Measurements from ENCODE around the gene SLC10A7.
A peak's percentile ranks its signal among the peaks of the same experiment; 100 is the strongest.

SLC10A7 gene

DNA sequence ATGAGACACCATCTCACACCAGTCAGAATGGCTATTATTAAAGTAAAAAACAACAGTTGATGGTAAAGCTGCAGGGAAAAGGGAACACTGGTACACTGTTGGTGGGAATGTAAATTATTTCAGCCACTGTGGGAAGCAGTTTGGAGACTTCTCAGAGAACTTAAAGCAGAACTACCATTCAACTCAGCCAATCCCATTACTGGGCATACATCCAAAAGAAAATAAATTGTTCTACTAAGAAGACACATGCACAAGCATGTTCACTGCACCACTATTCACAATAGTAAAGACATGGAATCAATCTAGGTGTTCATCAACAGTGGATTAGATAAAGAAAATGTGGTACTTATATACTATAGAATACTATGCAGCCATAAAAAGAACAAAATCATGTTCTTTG is 172.4 kb downstream of the SLC10A7 start:
- no peak for DNase-seq (ENCODE audit: low spot score)

- DNase-seq (ENCODE audit: low spot score) = no peak
Observed at GRCh38 chr4:146347822-146348221, 173.9 kb downstream of the SLC10A7 start.

GRCh38 chr4:146346276-146346675 is 175.5 kb downstream of the SLC10A7 start:
- no peak for DNase-seq (ENCODE audit: low spot score)

GRCh38 chr4:146343776-146344175 is 178.0 kb downstream of the SLC10A7 start:
- DNase-seq (ENCODE audit: low spot score) = no peak

DNA sequence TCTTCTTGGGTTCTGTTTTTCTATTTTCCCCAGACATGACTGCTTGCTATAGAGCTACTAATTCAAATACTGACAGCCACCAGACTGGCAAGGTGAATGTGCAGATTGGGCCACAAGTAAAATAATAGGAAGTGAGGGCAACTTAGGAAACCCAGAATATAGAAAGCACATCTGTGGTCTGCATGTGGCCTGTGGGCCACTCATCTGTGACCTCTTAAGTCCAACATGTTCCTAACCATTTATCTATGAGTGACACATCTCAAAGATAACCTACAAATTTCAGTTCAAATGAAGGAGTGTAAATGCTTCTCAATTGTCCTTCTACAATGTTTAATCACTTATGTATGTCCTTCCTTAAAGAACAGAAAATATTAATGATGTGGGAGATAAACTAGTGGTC is 178.5 kb downstream of the SLC10A7 start:
- DNase-seq (ENCODE audit: low spot score) = no peak

- DNase-seq (ENCODE audit: low spot score) = peak; percentile 16
Observed at GRCh38 chr4:146342600-146343192, 179.0 kb downstream of the SLC10A7 start.

- no peak for DNase-seq (ENCODE audit: low spot score)
Observed at GRCh38 chr4:146340798-146341197, 180.9 kb downstream of the SLC10A7 start.

DNA sequence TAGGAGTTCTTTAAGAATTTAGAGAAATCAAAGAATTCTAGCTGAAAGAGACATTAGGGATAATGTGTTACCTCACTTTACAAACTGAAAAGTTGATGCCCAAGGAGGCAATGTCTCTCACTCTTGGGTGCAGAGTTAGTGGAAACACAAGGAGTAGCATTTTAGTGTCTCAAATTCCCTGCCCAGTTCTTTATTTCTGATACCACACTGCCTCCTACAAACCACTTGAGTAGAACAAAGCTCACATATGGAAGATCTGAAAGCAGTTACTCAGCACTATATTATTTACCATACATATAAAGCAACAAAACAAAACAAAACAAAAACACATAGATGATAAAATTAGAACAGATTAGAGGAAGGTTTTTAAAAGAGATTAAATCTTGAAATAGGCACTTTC is 183.2 kb downstream of the SLC10A7 start:
- DNase-seq (ENCODE audit: low spot score) = no peak

- no peak for DNase-seq (ENCODE audit: low spot score)
Observed at GRCh38 chr4:146336410-146336807, 185.3 kb downstream of the SLC10A7 start.

DNA sequence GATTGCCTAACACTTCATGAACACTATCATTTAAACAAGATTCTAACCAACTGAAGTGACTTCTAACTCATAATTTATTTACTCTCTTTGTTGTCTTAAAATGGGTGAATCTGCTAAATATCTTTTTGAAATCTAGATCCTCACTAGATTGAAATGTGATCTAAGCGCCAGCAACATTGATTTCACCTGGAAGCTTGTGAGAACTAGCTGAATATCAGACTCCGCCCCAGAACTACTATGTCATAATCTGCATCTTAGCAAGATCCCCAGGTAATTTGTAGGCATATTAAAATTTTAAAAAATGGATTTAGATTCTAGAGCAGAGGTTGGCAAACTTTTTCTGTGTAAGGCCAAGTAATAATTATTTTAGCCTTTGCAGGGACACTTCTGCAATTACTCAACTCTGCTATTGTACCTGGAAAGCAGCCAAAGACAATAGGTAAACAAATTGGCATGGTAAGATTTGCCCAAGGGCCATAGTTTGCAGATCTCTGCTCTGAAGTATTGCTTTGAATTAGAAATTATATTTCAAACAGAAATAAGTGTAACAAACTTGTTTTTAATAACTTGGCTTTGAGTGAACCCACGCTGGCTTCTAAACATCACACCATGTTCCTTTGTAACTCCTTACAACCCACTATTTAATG is 185.9 kb downstream of the SLC10A7 start:
- DNase-seq (ENCODE audit: low spot score) = no peak

- DNase-seq (ENCODE audit: low spot score) = no peak
Observed at GRCh38 chr4:146334862-146335449, 186.8 kb downstream of the SLC10A7 start.

GRCh38 chr4:146333895-146334262 is 187.9 kb downstream of the SLC10A7 start:
- no peak for DNase-seq (ENCODE audit: low spot score)

- DNase-seq (ENCODE audit: low spot score) = no peak
Observed at GRCh38 chr4:146333187-146333894, 188.4 kb downstream of the SLC10A7 start.

- no peak for DNase-seq (ENCODE audit: low spot score)
Observed at GRCh38 chr4:146330392-146330791, 191.3 kb downstream of the SLC10A7 start.

- no peak for DNase-seq (ENCODE audit: low spot score)
Observed at GRCh38 chr4:146329050-146329716, 192.6 kb downstream of the SLC10A7 start.

GRCh38 chr4:146327859-146328650 is 193.7 kb downstream of the SLC10A7 start:
- no peak for DNase-seq (ENCODE audit: low spot score)

DNA sequence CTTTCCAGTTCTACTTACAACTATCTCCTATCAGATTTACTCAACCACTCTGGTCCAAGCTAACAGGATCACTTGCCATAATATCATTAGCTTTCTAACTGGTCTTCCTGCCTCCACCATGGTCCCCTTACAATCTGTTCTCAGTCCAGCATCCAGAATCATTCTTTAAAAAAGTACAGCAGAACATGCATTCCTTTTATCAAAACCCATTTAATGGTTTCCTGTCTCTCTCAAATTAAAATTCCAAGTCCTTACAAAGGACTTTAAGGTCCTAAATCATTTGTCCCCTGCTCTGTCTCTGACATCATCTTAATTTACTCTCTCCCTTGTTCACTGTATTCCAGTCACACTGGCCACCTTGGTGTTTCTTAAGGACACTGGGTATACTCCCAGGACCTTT is 202.8 kb downstream of the SLC10A7 start:
- no peak for DNase-seq (ENCODE audit: low spot score)

GRCh38 chr4:146317783-146318182 is 204.0 kb downstream of the SLC10A7 start:
- DNase-seq (ENCODE audit: low spot score) = no peak

DNA sequence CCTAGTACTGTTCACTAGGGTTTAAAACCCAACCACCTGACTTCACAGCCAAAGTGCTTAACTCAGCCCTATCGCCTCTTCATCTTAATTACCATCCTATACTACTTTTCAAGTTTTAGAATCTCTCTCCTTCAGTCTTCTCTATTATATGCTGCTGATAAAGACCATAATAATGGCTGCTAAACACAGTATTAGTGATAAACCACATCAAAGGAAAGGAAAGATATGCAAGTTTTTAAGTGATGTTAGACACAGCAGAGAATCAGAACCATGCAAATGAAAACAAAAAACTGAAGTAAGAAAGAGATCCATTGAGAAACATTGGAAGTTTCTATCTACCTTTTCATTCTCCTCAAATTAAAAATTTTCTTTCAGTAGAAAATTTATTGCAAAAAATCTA is 206.6 kb downstream of the SLC10A7 start:
- DNase-seq (ENCODE audit: low spot score) = no peak

- DNase-seq (ENCODE audit: low spot score) = no peak
Observed at GRCh38 chr4:146311238-146311970, 210.3 kb downstream of the SLC10A7 start.

Measured in globus pallidus (tissue), 1 donor.